ENCODE measurements around the gene IL17F. TPM values are rescaled to one million over a fixed set of nuclear protein-coding genes. Genes with fewer than 3 reads are reported as not detected.

IL17F gene
- total and polyA plus RNA-seq, 4 donors: not detected

DNA sequence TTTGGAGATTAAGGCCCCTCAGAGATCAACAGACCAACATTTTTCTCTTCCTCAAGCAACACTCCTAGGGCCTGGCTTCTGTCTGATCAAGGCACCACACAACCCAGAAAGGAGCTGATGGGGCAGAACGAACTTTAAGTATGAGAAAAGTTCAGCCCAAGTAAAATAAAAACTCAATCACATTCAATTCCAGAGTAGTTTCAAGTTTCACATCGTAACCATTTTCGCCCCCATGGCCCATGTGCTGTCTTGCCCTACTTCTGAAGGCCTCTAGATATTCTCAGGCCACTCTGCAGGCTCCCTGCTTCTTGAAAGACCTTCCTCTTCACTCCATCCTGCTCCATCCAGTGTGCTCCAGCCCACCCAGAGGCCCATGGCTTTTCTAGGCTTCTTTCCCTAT lies 53.9 kb downstream of the IL17F start:
- Histone ChIP-seq H3K4me1 (ENCODE audit: control insufficient read depth in 4 of 4, insufficient read depth in 4 of 4, low read length in 3 of 4) (peaks cover 0 to 4% (median 0%) of the 10 kb centered on the region in 4 donors), H3K9me3 (ENCODE audit: control insufficient read depth in 4 of 4, low read length in 3 of 4) (no peaks in the 10 kb centered on the region), H3K36me3 (ENCODE audit: control insufficient read depth in 4 of 4, insufficient read depth in 3 of 4, low read depth in 1 of 4, low read length in 3 of 4) (no peaks in the 10 kb centered on the region), H3K27ac (ENCODE audit: low read depth in 1 of 2, low read length in 2 of 2) (no peak overlapping the region), H3K9ac (ENCODE audit: low read depth in 1 of 2, low read length in 2 of 2) (no peak overlapping the region), H3K27me3 (ENCODE audit: control insufficient read depth in 4 of 4, insufficient read depth in 4 of 4, low read length in 3 of 4) (no peaks in the 10 kb centered on the region), H3K4me3 (ENCODE audit: low read depth in 1 of 3, low read length in 3 of 3) (no peak overlapping the region)
- no peak for DNase-seq (ENCODE audit: low spot score)
- no peak for TF ChIP-seq ATF3 (IDR thresholded peaks at IDR 0.05)
- TF ChIP-seq TAF1 (conservative IDR thresholded peaks at IDR 0.05): no peak
- TF ChIP-seq HNF4A (conservative IDR thresholded peaks at IDR 0.05): no peak
- no peak for TF ChIP-seq MAX (IDR thresholded peaks at IDR 0.05)
- no peak for TF ChIP-seq RXRA (IDR thresholded peaks at IDR 0.05)
- no peak for TF ChIP-seq REST (IDR thresholded peaks at IDR 0.05)
- TF ChIP-seq YY1 (IDR thresholded peaks at IDR 0.05): no peak
- no peak for TF ChIP-seq ZBTB33 (IDR thresholded peaks at IDR 0.05)
- TF ChIP-seq SP1 (IDR thresholded peaks at IDR 0.05): no peak
- TF ChIP-seq, protein P1, sequence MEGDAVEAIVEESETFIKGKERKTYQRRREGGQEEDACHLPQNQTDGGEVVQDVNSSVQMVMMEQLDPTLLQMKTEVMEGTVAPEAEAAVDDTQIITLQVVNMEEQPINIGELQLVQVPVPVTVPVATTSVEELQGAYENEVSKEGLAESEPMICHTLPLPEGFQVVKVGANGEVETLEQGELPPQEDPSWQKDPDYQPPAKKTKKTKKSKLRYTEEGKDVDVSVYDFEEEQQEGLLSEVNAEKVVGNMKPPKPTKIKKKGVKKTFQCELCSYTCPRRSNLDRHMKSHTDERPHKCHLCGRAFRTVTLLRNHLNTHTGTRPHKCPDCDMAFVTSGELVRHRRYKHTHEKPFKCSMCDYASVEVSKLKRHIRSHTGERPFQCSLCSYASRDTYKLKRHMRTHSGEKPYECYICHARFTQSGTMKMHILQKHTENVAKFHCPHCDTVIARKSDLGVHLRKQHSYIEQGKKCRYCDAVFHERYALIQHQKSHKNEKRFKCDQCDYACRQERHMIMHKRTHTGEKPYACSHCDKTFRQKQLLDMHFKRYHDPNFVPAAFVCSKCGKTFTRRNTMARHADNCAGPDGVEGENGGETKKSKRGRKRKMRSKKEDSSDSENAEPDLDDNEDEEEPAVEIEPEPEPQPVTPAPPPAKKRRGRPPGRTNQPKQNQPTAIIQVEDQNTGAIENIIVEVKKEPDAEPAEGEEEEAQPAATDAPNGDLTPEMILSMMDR (IDR thresholded peaks at IDR 0.05; ENCODE audit: low read depth, low read length, missing input control): no peak
- TF ChIP-seq FOXA2 (IDR thresholded peaks at IDR 0.05): no peak
- no peak for TF ChIP-seq RAD21 (IDR thresholded peaks at IDR 0.05)
- TF ChIP-seq HNF4G (IDR thresholded peaks at IDR 0.05): no peak
- TF ChIP-seq JUND (IDR thresholded peaks at IDR 0.05): no peak
- TF ChIP-seq FOXA1 (IDR thresholded peaks at IDR 0.05): no peak
- TF ChIP-seq EGR1 (IDR thresholded peaks at IDR 0.05; ENCODE audit: low read depth in 2 of 2): no peak
- TF ChIP-seq NR2F2 (IDR thresholded peaks at IDR 0.05): no peak
- TF ChIP-seq GABPA (IDR thresholded peaks at IDR 0.05 in 1 of 2, conservative IDR thresholded peaks at IDR 0.05 in 1 of 2): no peak
- WGBS: 78% methylated on average over 3 of the region's 3 CpGs

All from liver (tissue), 9 donors.